ENCODE data around the gene TRPM3.
A peak's percentile ranks its signal among the peaks of the same experiment; 100 is the strongest.
"Not testable (repeated sequence)": the region's sequence is repeated elsewhere in the genome, so short reads cannot be mapped to it uniquely, and the experiment has no call there.

The TRPM3 gene

DNA sequence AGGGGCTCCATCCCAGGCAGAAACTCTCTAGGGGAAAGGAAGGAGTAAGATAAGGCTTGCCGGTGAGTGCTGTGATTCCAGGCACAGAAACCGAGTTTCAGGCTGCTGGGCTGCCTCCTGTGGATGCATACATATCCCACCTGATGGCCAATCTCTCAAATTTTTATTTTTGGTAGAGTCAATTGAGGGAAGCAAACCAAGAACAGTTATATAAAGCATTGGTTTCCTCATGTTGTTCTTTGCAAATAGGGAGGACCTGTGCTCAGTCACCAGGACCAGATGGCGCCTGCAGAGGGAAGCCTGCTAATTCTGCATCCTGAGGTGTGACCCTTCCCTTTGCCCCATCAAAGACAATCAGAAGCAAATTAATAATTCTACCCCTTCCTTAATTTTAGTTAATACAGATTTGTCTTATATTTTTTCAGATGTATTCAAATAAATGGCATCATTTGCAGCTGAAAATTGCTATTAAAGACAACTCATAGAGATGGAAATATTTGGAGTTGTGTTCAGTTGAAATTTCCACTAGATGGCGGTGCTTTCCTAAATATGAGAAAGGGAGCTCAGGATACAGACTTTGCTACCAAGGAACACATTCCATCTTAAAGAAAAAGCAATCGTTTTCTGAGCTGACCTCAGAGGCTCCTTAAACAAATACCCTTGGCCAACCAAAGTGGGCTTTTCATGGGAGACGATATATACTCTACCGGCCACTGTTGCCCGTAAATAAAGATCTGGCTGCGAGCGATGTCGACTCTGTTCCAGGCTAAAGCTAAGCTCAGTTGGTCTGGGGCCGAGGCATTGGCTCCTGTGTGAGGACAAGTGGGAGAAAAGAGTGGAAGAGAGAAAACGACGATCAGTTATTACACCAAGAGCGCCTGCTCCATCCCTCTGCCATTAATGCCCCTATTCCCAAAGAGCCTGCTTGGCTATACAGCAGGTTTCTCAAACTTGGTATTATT is 481.3 kb downstream of the TRPM3 start:
- Histone ChIP-seq H3K9me3 (no peaks in the 10 kb centered on the region), H4K20me1 (no peaks in the 10 kb centered on the region), H3K27me3 (no peaks in the 10 kb centered on the region), H3K9ac (0 out of 2 replicates have a peak overlapping the region, but pooled peaks have one; percentile 19), H3K36me3 (no peaks in the 10 kb centered on the region), H3K27ac (no peak overlapping the region), H3K4me1 (no peaks in the 10 kb centered on the region), H3K4me3 (no peak overlapping the region), H3K4me2 (no peak overlapping the region)
- TF ChIP-seq Cebpa-rat (IDR thresholded peaks at IDR 0.05): no peak

- Histone ChIP-seq H4K20me1 (no peaks in the 10 kb centered on the region), H3K27ac (no peak overlapping the region), H3K4me2 (no peak overlapping the region), H3K4me3 (no peak overlapping the region), H3K9ac (no peak overlapping the region), H3K9me3 (no peaks in the 10 kb centered on the region), H3K27me3 (no peaks in the 10 kb centered on the region), H3K4me1 (peaks cover 4% of the 10 kb centered on the region), H3K36me3 (no peaks in the 10 kb centered on the region)
- no peak for TF ChIP-seq Cebpa-rat (IDR thresholded peaks at IDR 0.05)
Observed at GRCh38 chr9:70635790-70636189, 485.6 kb downstream of the TRPM3 start.

DNA sequence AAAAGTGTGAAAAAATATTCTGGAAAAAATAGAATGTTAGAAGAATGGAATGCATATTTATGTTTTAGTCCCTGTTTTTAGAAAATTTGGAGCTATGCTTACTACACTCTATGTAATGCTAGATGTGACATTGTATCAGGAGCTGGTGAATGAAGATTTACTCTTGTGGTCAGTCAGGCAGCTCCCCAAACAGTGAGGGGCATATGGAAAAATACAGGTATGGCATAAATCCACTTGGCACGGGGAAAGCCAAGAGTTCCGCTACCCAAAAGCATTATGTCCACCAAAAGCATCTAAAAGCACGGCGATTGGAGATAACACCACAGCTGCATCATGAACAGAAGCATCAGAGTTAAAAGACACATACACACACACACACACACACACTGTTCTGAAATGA is 486.7 kb downstream of the TRPM3 start:
- peaks cover 11% of the 10 kb centered on the region for H3K4me1 ChIP-seq
- no peak for TF ChIP-seq Cebpa-rat (IDR thresholded peaks at IDR 0.05)
- no peak overlapping the region for H3K4me2 ChIP-seq
- no peaks in the 10 kb centered on the region for H3K36me3 ChIP-seq
- no peak overlapping the region for H3K27ac ChIP-seq
- H3K9ac ChIP-seq: no peak overlapping the region
- H3K9me3 ChIP-seq: no peaks in the 10 kb centered on the region
- H3K27me3 ChIP-seq: no peaks in the 10 kb centered on the region
- H4K20me1 ChIP-seq: no peaks in the 10 kb centered on the region
- no peak overlapping the region for H3K4me3 ChIP-seq

DNA sequence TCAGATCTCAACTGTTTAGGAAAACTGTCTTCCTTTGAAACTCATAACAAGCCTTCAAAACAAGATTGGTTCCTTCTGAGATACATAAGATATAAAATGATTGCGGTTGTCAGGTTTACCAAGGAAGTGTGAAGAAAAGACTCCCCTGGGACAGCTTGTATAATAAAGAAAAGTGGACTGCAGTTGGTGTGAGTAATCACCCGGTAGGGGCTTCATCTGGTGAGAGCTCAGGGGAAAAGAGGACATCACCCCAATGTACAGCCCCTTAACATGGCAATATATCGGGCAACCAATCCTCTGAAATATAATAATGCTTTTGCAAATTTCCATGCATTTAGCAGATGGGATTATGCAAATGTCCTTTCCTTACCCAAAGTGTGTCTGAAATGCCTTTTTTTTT is 490.4 kb downstream of the TRPM3 start:
- no peaks in the 10 kb centered on the region for H3K27me3 ChIP-seq
- H4K20me1 ChIP-seq: no peaks in the 10 kb centered on the region
- peak overlapping the region; percentile 14 for H3K4me2 ChIP-seq
- TF ChIP-seq Cebpa-rat (IDR thresholded peaks at IDR 0.05): no peak
- no peaks in the 10 kb centered on the region for H3K9me3 ChIP-seq
- no peak overlapping the region for H3K4me3 ChIP-seq
- H3K9ac ChIP-seq: no peak overlapping the region
- H3K4me1 ChIP-seq: peaks cover 11% of the 10 kb centered on the region
- no peak overlapping the region for H3K27ac ChIP-seq
- no peaks in the 10 kb centered on the region for H3K36me3 ChIP-seq

- not testable (repeated sequence) for H3K4me3 ChIP-seq, H3K9ac ChIP-seq, H3K27me3 ChIP-seq, H3K9me3 ChIP-seq, H4K20me1 ChIP-seq, H3K27ac ChIP-seq, H3K4me2 ChIP-seq, H3K36me3 ChIP-seq
- H3K4me1 ChIP-seq: peaks cover 11% of the 10 kb centered on the region
Observed at GRCh38 chr9:70629080-70629685, 492.2 kb downstream of the TRPM3 start.

DNA sequence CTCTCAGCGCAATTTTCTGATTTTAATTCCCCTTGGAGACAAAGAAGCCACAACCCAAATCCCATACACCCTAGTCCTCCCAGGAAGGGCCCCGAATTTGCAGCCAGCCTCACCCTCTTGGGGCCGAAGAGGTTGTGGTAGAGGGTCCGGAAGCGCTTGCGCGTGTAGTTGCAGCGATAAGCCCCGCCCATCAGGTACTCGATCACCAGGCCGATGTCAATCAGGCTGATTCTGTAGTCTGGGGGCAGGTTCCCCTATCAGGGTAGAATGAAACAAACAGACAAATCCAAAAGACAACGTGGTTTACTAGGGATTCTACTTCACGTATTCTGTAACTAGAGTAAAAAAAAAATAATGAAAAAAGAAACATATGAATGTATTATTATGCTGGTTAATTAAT is 496.3 kb downstream of the TRPM3 start:
- Histone ChIP-seq H3K27me3 (no peaks in the 10 kb centered on the region), H3K4me1 (no peaks in the 10 kb centered on the region; the same call in 1 of the 2 replicates), H3K27ac (no peak overlapping the region), H3K36me3 (no peaks in the 10 kb centered on the region), H3K9me3 (no peaks in the 10 kb centered on the region), H3K9ac (no peak overlapping the region), H3K4me3 (no peak overlapping the region), H3K4me2 (no peak overlapping the region), H4K20me1 (no peaks in the 10 kb centered on the region)
- no peak for TF ChIP-seq Cebpa-rat (IDR thresholded peaks at IDR 0.05)

DNA sequence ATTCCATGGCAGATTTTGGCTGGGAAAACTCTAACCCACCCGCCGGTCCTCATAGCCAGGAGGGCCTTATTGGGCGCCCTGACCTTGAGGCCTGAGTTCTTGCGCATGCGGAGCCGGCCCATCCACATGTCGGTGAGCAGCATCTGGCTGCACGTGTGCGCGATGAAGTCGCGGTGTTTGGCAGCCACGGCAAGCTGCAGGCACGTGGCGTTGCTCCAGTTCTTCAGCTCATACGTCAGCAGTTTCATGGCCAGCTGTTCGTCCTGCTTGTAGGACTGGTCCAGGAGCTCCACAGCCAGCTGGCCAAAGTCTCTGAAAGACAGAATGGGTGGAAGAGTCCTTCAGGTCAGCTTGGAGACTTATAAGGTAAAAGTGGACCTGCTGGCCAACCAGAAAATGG is 502.6 kb downstream of the TRPM3 start:
- Histone ChIP-seq H3K36me3 (no peaks in the 10 kb centered on the region), H3K9ac (no peak overlapping the region), H3K27ac (no peak overlapping the region), H3K9me3 (no peaks in the 10 kb centered on the region), H3K4me1 (peaks cover 10% of the 10 kb centered on the region), H4K20me1 (no peaks in the 10 kb centered on the region), H3K27me3 (no peaks in the 10 kb centered on the region), H3K4me3 (no peak overlapping the region), H3K4me2 (no peak overlapping the region)
- TF ChIP-seq Cebpa-rat (IDR thresholded peaks at IDR 0.05): no peak

DNA sequence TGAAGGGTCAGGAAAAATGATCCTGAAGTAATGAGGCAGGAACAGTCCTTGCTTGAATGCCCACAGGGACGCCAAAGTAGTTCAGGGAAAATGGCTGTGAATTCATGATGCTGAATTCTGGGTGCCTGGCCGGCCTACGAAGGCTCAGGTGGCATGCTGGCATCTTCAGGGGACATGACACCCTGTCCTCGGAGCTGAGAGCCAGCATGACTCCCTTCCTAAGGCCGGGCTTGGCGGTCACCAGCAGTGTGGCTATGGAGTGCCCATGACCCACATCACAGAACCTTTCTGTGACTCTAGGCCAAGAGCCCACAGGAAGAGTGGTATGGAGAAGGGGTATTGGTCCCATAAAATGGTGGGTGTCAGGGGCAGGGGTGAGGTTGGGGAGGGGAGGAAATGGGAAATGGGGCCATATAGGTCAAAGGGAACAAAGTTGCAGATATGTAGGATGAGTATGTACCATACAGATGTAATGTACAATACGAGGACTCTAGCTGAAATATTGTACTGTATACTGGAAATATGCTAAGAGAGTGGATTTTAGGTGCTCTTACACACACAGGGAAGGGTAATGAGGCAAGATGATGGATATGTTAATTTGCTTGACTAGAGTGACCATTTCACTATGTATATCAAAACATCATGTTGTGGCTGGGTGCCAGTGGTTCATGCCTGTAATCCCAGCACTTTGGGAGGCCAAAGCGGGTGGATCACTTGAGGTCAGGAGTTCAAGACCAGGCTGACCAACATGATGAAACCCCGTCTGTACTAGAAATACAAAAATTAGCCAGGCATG is 504.2 kb downstream of the TRPM3 start:
- Histone ChIP-seq H3K4me3 (no peak overlapping the region), H3K9ac (no peak overlapping the region), H3K36me3 (no peaks in the 10 kb centered on the region), H3K9me3 (no peaks in the 10 kb centered on the region), H3K27me3 (no peaks in the 10 kb centered on the region), H3K27ac (no peak overlapping the region), H3K4me2 (no peak overlapping the region), H3K4me1 (peaks cover 10% of the 10 kb centered on the region), H4K20me1 (no peaks in the 10 kb centered on the region)
- no peak for TF ChIP-seq Cebpa-rat (IDR thresholded peaks at IDR 0.05)

- no peaks in the 10 kb centered on the region for H4K20me1 ChIP-seq
- H3K4me1 ChIP-seq: peaks cover 10% of the 10 kb centered on the region
- H3K4me3 ChIP-seq: no peak overlapping the region
- H3K4me2 ChIP-seq: no peak overlapping the region
- TF ChIP-seq Cebpa-rat (IDR thresholded peaks at IDR 0.05): no peak
- H3K9me3 ChIP-seq: no peaks in the 10 kb centered on the region
- H3K27ac ChIP-seq: no peak overlapping the region
- H3K9ac ChIP-seq: no peak overlapping the region
- H3K36me3 ChIP-seq: no peaks in the 10 kb centered on the region
- no peaks in the 10 kb centered on the region for H3K27me3 ChIP-seq
Observed at GRCh38 chr9:70616228-70616990, 505.0 kb downstream of the TRPM3 start.
